HCT116 (cell line): ENCODE data around the gene GLO1. TPM values are rescaled to one million over a fixed set of nuclear protein-coding genes. Genes with fewer than 3 reads are reported as not detected.

Experiments
- ATAC-seq: fragments of 200-7000 bp; cut with Tn5 transposase; 2 replicates; pipeline ENCODE4 v1.9.1; 2020; ENCODE audit warnings: mild to moderate bottlenecking, moderate library complexity
- BruUV-seq: library from RNA; stranded (reverse); fragments of 400-500 nt; replicated peaks from 2 replicates; lab custom pipeline; 2021; lab: Mats Ljungman, UMichigan
- CTCF ChIA-PET: fragments of 300-600 bp; sonication (Branson Sonifier 250); formaldehyde crosslinking; loops from one replicate; lab custom pipeline; 2021; ENCODE audit warnings: antibody characterized with exemption; lab: Charles Lee
- POLR2A ChIA-PET: fragments of 300-600, 350-600 bp; sonication (Branson Sonifier 250); formaldehyde crosslinking; loops from one replicate; lab custom pipeline; 2021; ENCODE audit warnings: antibody characterized with exemption; lab: Charles Lee
- RAD21 ChIA-PET, 2 experiments: fragments of 300-600 bp; sonication (Branson Sonifier 250); formaldehyde crosslinking; loops; one replicate each; lab custom pipeline; 2023; ENCODE audit warnings: low total read pairs in 2 of 2; ENCODE audit not compliant: uncharacterized antibody in 2 of 2, unreplicated experiment in 2 of 2, low non-redundant PET in 1 of 2; lab: Charles Lee
- DNase-seq: peaks from one replicate; pipeline ENCODE4 v3.0.0-alpha.2; 2010; ENCODE audit warnings: low read depth, low spot score
- H2AFZ ChIP-seq: fragments of 200-600 bp; shearing (Covaris generic), sonication (generic); 2 replicates; pipeline ENCODE4 v1.6.1; 2017; ENCODE audit warnings: low read depth, mixed run types, mixed read lengths, antibody characterized with exemption, low read length; ENCODE audit not compliant: poor library complexity, severe bottlenecking
- H3K27ac ChIP-seq: 2 replicates; pipeline ENCODE4 v1.5.1; 2012; ENCODE audit warnings: low read depth, low read length
- H3K27me3 ChIP-seq: fragments of 200-600 bp; sonication (generic); 2 replicates; pipeline ENCODE4 v1.6.1; 2016; ENCODE audit warnings: mixed run types, low read length, mixed read lengths; ENCODE audit not compliant: insufficient read depth
- H3K36me3 ChIP-seq, 2 experiments: fragments of 200-500 bp in 1 of 2; fragments of 200-600 bp in 1 of 2; sonication (Bioruptor generic) in 1 of 2; sonication (generic) in 1 of 2; 2 replicates each; pipeline versions ENCODE4 v1.5.1 to v1.6.1; 2014 to 2016; ENCODE audit warnings: low read length in 2 of 2, inconsistent platforms in 1 of 2, mixed read lengths in 1 of 2, mixed run types in 1 of 2; ENCODE audit not compliant: insufficient read depth in 2 of 2, control insufficient read depth in 1 of 2
- H3K4me1 ChIP-seq, 2 experiments: fragments of 200-600 bp in 1 of 2; sonication (generic) in 1 of 2; 2 replicates each; pipeline versions ENCODE4 v1.5.1 to v1.6.1; 2012 to 2017; ENCODE audit warnings: low read length in 2 of 2, inconsistent platforms in 1 of 2, mild to moderate bottlenecking in 1 of 2, mixed read lengths in 1 of 2, mixed run types in 1 of 2, moderate library complexity in 1 of 2; ENCODE audit not compliant: insufficient read depth in 2 of 2, control insufficient read depth in 1 of 2
- H3K4me2 ChIP-seq: fragments of 200-600 bp; sonication (generic); 2 replicates; pipeline ENCODE4 v1.6.1; 2017; ENCODE audit warnings: mixed run types, low read length, mixed read lengths
- H3K4me3 ChIP-seq, 2 experiments: fragments of 200-600 bp in 1 of 2; sonication (generic) in 1 of 2; replicated peaks in 1 of 2; 2 replicates each; pipeline ENCODE4 v1.5.1; 2011 to 2016; ENCODE audit warnings: low read length in 2 of 2, control low read depth in 1 of 2, low read depth in 1 of 2, mild to moderate bottlenecking in 1 of 2, mixed read lengths in 1 of 2, mixed run types in 1 of 2
- H3K79me2 ChIP-seq: fragments of 200-600 bp; sonication (generic); 2 replicates; pipeline ENCODE4 v1.6.1; 2017; ENCODE audit warnings: mild to moderate bottlenecking, mixed run types, low read length, moderate library complexity, mixed read lengths; ENCODE audit not compliant: insufficient read depth
- H3K9ac ChIP-seq: fragments of 200-600 bp; sonication (generic); 2 replicates; pipeline ENCODE4 v1.6.1; 2016; ENCODE audit warnings: low read length, mixed read lengths
- H3K9me2 ChIP-seq: fragments of 200-600 bp; sonication (generic), shearing (Covaris generic); 2 replicates; pipeline ENCODE4 v1.6.1; 2017; ENCODE audit warnings: mixed run types, mild to moderate bottlenecking, moderate library complexity; ENCODE audit not compliant: insufficient read depth
- H3K9me3 ChIP-seq, 2 experiments: fragments of 200-500 bp in 1 of 2; fragments of 200-600 bp in 1 of 2; sonication (Bioruptor generic) in 1 of 2; sonication (generic) in 1 of 2; 2 replicates each; pipeline ENCODE4 v1.6.1; 2014 to 2017; ENCODE audit warnings: low read length in 2 of 2, mixed read lengths in 2 of 2, inconsistent platforms in 1 of 2, low read depth in 1 of 2, mild to moderate bottlenecking in 1 of 2, mixed run types in 1 of 2, moderate library complexity in 1 of 2; ENCODE audit not compliant: control insufficient read depth in 1 of 2, insufficient read depth in 1 of 2
- H4K20me1 ChIP-seq: fragments of 200-600 bp; sonication (generic), shearing (Covaris generic); 2 replicates; pipeline ENCODE4 v1.6.1; 2017; ENCODE audit warnings: mixed run types, mild to moderate bottlenecking, moderate library complexity; ENCODE audit not compliant: insufficient read depth
- ATF3 ChIP-seq: IDR thresholded peaks from 2 replicates; pipeline ENCODE4 v1.6.1; 2012
- CBX3 ChIP-seq: IDR thresholded peaks from 2 replicates; pipeline ENCODE4 v1.6.1; 2012; ENCODE audit warnings: low read depth
- EGR1 ChIP-seq: IDR thresholded peaks from 2 replicates; pipeline ENCODE4 v1.6.1; 2012; ENCODE audit warnings: low read depth
- ELF1 ChIP-seq: IDR thresholded peaks from 2 replicates; pipeline ENCODE4 v1.6.1; 2012; ENCODE audit warnings: low read depth, borderline replicate concordance
- EZH2 ChIP-seq: fragments of 200-600 bp; sonication (generic); IDR thresholded peaks from 2 replicates; pipeline ENCODE4 v1.6.1; 2017; ENCODE audit warnings: antibody characterized with exemption, mixed run types
- JUND ChIP-seq: IDR thresholded peaks from 2 replicates; pipeline ENCODE4 v1.6.1; 2012
- MAX ChIP-seq: IDR thresholded peaks from 2 replicates; pipeline ENCODE4 v1.6.1; 2012
- POLR2A ChIP-seq: IDR thresholded peaks from 2 replicates; pipeline ENCODE4 v1.7.0; 2011; ENCODE audit warnings: borderline replicate concordance; ENCODE audit not compliant: insufficient read depth, insufficient read length; ENCODE audit errors: extremely low read depth
- POLR2AphosphoS5 ChIP-seq: IDR thresholded peaks from 2 replicates; pipeline ENCODE4 v1.6.1; 2011; ENCODE audit warnings: mild to moderate bottlenecking, low read depth, low read length, moderate library complexity
- RAD21 ChIP-seq: IDR thresholded peaks from 2 replicates; pipeline ENCODE4 v1.6.1; 2012; ENCODE audit warnings: low read depth, mild to moderate bottlenecking
- REST ChIP-seq: IDR thresholded peaks from 2 replicates; pipeline ENCODE4 v1.6.1; 2012; ENCODE audit warnings: low read depth
- SIN3A ChIP-seq: IDR thresholded peaks from 2 replicates; pipeline ENCODE4 v1.6.1; 2012; ENCODE audit warnings: low read depth
- SRF ChIP-seq: IDR thresholded peaks from 2 replicates; pipeline ENCODE4 v1.6.1; 2012; ENCODE audit warnings: low read depth
- TCF7L2 ChIP-seq: IDR thresholded peaks from 2 replicates; pipeline ENCODE4 v1.7.0; 2011; ENCODE audit warnings: borderline replicate concordance, inconsistent platforms; ENCODE audit not compliant: insufficient read depth, insufficient read length; ENCODE audit errors: extremely low read depth
- YY1 ChIP-seq: IDR thresholded peaks from 2 replicates; pipeline ENCODE4 v1.6.1; 2011; ENCODE audit warnings: low read length, low read depth, moderate library complexity, mild to moderate bottlenecking; ENCODE audit not compliant: insufficient replicate concordance; ENCODE audit errors: extremely low read depth
- ZBTB33 ChIP-seq: IDR thresholded peaks from 2 replicates; pipeline ENCODE4 v1.6.1; 2011; ENCODE audit warnings: mild to moderate bottlenecking, low read length, moderate library complexity; ENCODE audit not compliant: insufficient replicate concordance; ENCODE audit errors: extremely low read depth
- intact Hi-C: fragments of 100-400 bp; cut with micrococcal nuclease; formaldehyde crosslinking; loops from 2 replicates; pipeline ENCODE4 v1.10.0; 2022
- total RNA-seq: library from RNA; stranded (reverse); gene quantifications from one replicate; pipeline ENCODE4 v1.2.1, GENCODE V29; 2021; ENCODE audit not compliant: unreplicated experiment

GLO1 gene
- total RNA-seq, 1 experiment from 2014 or later = 191 TPM

GRCh38 chr6:38686270-38687042 is 16.5 kb downstream of the GLO1 start:
- H3K27ac ChIP-seq = no peak overlapping the region
- H3K4me1 ChIP-seq = no peaks in the 10 kb centered on the region
- H3K9me2 ChIP-seq = no peaks in the 10 kb centered on the region
- peaks cover 15 to 33% of the 10 kb centered on the region in 2 experiments for H3K36me3 ChIP-seq
- ChIA-PET CTCF (no interaction called here), POLR2A (interaction anchor here (1.0 kb wide), 1 partner anchor 17 kb away, joined by 3 read pairs; the partner anchor contains the start of gene GLO1), RAD21 (no interaction called here)
- ATAC-seq (no peak), DNase-seq (no peak)
- H3K9me3 ChIP-seq = no peaks in the 10 kb centered on the region
- no peak overlapping the region for H3K9ac ChIP-seq
- H4K20me1 ChIP-seq = peaks cover 14% of the 10 kb centered on the region; the same call in 1 of the 2 replicates
- H3K4me2 ChIP-seq = no peak overlapping the region
- peaks cover 72% of the 10 kb centered on the region for H3K79me2 ChIP-seq
- intact Hi-C loops = no loop called here
- BruUV-seq = no TSS peak
- no peak overlapping the region for H3K4me3 ChIP-seq
- TF ChIP-seq CBX3 (no peak), JUND (no peak), EZH2 (no peak), ZBTB33 (no peak), TCF7L2 (no peak), EGR1 (no peak), SIN3A (no peak), SRF (no peak), POLR2A (no peak), REST (no peak), ELF1 (no peak), YY1 (no peak), MAX (no peak), RAD21 (no peak), ATF3 (no peak), POLR2AphosphoS5 (no peak)
- no peak overlapping the region for H2AFZ ChIP-seq
- H3K27me3 ChIP-seq = no peaks in the 10 kb centered on the region
